Small intestine (tissue), 7 donors: ENCODE results near the gene SFXN2. TPM values are rescaled to one million over a fixed set of nuclear protein-coding genes. Genes with fewer than 3 reads are reported as not detected.
A peak's percentile ranks its signal among the peaks of the same experiment; 100 is the strongest.

ENCODE experiments used
- DNase-seq, 2 donors: peaks; one replicate each; pipeline versions ENCODE4 v3.0.0 to v3.0.0-alpha.2; 2013
- FAIRE-seq: peaks from 2 replicates; lab custom pipeline; 2012; peaks lifted over from hg19 to GRCh38; lab: Jason Lieb, UNC
- H3K27ac ChIP-seq, 3 donors: one replicate each; pipeline ENCODE4 v1.5.1; 2013; ENCODE audit warnings: low read length in 2 of 3, mild to moderate bottlenecking in 2 of 3, control low read depth in 1 of 3, inconsistent platforms in 1 of 3, low read depth in 1 of 3, moderate library complexity in 1 of 3
- H3K27me3 ChIP-seq, 3 donors: one replicate each; pipeline ENCODE4 v1.6.1; 2013; ENCODE audit warnings: low read length in 3 of 3, inconsistent platforms in 1 of 3; ENCODE audit not compliant: control insufficient read depth in 3 of 3, insufficient read depth in 3 of 3
- H3K36me3 ChIP-seq, 3 donors: one replicate each; pipeline ENCODE4 v1.6.1; 2013; ENCODE audit warnings: low read length in 3 of 3, inconsistent platforms in 1 of 3, low read depth in 1 of 3, mild to moderate bottlenecking in 1 of 3, moderate library complexity in 1 of 3; ENCODE audit not compliant: control insufficient read depth in 3 of 3, insufficient read depth in 2 of 3
- H3K4me1 ChIP-seq, 3 donors: one replicate each; pipeline ENCODE4 v1.6.1; 2013; ENCODE audit warnings: low read length in 2 of 3, inconsistent platforms in 1 of 3, low read depth in 1 of 3, mild to moderate bottlenecking in 1 of 3, moderate library complexity in 1 of 3; ENCODE audit not compliant: control insufficient read depth in 3 of 3, insufficient read depth in 2 of 3
- H3K4me3 ChIP-seq, 3 donors: one replicate each; pipeline ENCODE4 v1.5.1; 2013; ENCODE audit warnings: low read length in 3 of 3, control low read depth in 1 of 3, inconsistent platforms in 1 of 3, low read depth in 1 of 3, mild to moderate bottlenecking in 1 of 3, moderate library complexity in 1 of 3
- H3K9me3 ChIP-seq, 2 donors: one replicate each; pipeline ENCODE4 v1.6.1; 2013; ENCODE audit warnings: low read depth in 1 of 2, low read length in 1 of 2; ENCODE audit not compliant: control insufficient read depth in 2 of 2, insufficient read depth in 1 of 2
- WGBS, 3 donors: extraction: QIAGEN DNeasy Blood & Tissue Kit; methylation state at CpG; one replicate each; pipeline ENCODE4 v1.1.7; 2013; 5-methylcytosine and 5-hydroxymethylcytosine counted together
- polyA plus RNA-seq, 4 donors: library from polyadenylated mRNA; stranded (reverse) in 3 of 4; unstranded in 1 of 4; fragments of 200-250 nt in 3 of 4; fragments of 120-200 nt in 1 of 4; gene quantifications; one replicate each; pipeline versions ENCODE4 v1.2.1 to v1.2.3, GENCODE V29; 2013
- donor health status: healthy with polysubstance abuse.
- donor health status: control.
- donor health status: control.
- donor health status: Bipolar disorder and iron deficiency.
- donor health status: healthy.

Gene SFXN2
- polyA plus RNA-seq, 4 donors, result 2.0 to 31.2 (median 10.9) TPM

DNA sequence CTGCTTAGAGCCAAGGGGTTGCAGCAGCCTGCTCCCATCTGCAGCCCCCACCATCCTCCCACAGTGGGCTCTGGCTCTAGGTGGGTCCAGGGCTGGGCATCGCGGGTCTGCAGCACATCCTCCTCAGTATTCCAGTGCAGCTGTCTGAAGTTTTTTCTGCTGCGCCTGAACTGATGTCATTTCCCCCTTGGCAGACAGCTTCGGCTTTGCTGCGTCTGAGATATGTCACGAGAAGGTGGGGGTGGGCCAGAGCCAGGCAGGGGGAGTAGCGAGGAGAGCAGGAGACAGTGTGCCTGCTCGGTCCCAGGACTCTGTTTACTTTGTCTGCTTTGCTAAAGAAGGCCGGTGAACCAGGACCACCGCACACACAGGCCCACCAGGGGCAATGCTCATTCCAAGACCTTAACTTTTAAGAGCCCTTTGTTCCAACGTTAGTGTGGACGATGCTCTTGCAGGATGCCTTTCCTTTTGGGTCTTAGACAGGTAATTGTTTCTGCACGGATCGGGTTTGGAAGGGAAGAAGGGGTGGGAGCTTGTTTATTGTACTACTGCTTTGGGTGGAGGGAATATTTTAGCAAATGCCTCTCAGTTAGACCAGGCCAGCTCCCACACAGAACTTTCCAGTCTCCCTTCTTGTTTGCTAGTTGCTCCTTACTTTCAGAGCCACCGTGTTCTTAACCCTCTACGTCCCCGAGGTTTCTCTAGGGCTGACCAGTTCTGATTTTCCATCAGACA, 61.7 kb downstream of the SFXN2 start:
- no peak for FAIRE-seq

DNA sequence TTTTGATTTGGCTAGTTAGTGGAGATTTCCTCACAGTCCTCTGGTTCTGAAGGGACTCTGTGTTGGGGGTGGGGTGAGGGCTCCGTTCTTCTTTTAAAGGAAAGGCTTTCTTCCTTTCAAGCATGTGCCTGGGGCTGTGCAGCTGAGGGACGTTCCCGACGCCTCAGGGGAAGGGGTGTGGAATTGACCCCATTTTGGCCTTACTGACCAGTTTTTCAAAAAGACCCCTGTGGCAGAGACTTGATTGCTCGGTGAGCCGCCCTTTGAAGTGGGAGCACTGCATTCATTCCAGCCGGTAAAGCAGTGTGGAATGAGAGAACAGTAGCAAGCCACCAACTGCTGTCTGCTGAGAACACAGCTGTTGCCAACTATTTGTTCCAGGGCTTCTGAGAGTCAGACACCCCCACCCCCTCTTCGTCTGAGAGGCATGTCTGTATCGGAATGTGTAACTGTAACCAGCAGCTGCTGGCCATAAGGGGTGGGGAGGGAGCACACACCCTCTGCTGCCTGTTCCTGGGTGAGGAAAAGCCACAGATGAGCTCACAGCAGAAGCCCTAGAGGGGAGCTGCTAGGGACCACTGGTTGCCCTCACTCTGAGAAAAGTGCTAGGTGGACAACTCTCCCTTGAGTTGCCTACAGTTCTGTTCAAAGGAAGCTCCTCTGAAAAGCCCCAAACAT, 62.5 kb downstream of the SFXN2 start:
- 25 to 65% (median 56%) methylated on average over 9 of the region's 9 CpGs for whole genome bisulfite sequencing, 3 donors
- FAIRE-seq (no peak), DNase-seq (peak; percentile 32 to 74)
- Histone ChIP-seq H3K9me3 (no peaks in the 10 kb centered on the region), H3K36me3 (peaks cover 0 to 13% (median 0%) of the 10 kb centered on the region in 3 donors), H3K27ac (peak overlapping the region in 2 of 3 donors; percentile 73 to 90), H3K4me3 (peak overlapping the region in 1 of 3 donors; percentile 22), H3K4me1 (peaks cover 0 to 40% (median 12%) of the 10 kb centered on the region in 3 donors), H3K27me3 (no peaks in the 10 kb centered on the region)

More for the DNA sequence above, 61.7 kb downstream of the SFXN2 start:
- 37 to 80% (median 61%) methylated on average over 17 of the region's 17 CpGs for WGBS, 3 donors
- Histone ChIP-seq H3K4me3 (peak overlapping the region in 1 of 3 donors; percentile 22), H3K36me3 (peaks cover 0 to 10% (median 0%) of the 10 kb centered on the region in 3 donors), H3K27ac (peak overlapping the region in 2 of 3 donors; percentile 73 to 90), H3K27me3 (no peaks in the 10 kb centered on the region), H3K4me1 (peaks cover 0 to 34% (median 9%) of the 10 kb centered on the region in 3 donors), H3K9me3 (no peaks in the 10 kb centered on the region)
- peak in 1 of 2 donors; percentile 57 for DNase-seq

DNA sequence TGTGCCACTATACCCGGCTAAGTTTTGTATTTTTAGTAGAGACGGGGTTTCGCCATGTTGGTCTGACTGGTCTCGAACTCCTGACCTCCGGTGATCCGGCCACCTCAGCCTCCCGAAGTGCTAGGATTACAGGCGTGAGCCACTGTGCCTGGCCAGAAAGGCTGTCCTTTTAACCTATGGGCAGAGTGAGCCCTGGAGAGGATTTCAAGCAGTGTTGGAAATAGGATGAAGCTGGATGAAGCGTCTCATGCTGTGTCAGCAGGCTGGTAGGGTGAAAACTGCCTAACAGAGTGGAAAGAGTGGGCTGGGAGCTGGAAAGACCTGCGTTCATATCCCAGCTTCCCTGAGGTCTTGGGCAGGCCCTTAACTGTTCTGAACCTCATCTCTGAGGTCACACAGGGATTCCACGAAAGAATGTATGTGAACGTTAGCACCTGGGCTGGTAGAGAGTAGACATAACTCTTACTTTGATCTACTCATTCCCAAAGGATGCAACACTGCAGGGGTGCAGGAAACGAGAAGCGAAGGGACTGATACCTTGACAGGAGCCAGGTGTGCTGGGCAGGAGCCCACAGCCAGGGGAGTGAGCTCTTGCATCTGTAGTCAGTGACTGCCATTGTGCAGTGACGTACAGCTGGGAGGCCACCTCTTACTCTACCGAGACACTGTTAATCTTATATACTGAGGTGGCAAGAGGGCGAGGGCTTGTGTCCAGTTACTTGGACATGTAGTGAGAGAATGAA, 63.4 kb downstream of the SFXN2 start:
- Histone ChIP-seq H3K4me1 (peaks cover 0 to 46% (median 12%) of the 10 kb centered on the region in 3 donors), H3K4me3 (no peak overlapping the region), H3K36me3 (peaks cover 0 to 17% (median 0%) of the 10 kb centered on the region in 3 donors), H3K27me3 (no peaks in the 10 kb centered on the region), H3K27ac (peak overlapping the region in 1 of 3 donors; percentile 90), H3K9me3 (no peaks in the 10 kb centered on the region)
- no peak for DNase-seq
- WGBS, 3 donors, result 77 to 92% (median 84%) methylated on average over 17 of the region's 17 CpGs
- no peak for FAIRE-seq

DNA sequence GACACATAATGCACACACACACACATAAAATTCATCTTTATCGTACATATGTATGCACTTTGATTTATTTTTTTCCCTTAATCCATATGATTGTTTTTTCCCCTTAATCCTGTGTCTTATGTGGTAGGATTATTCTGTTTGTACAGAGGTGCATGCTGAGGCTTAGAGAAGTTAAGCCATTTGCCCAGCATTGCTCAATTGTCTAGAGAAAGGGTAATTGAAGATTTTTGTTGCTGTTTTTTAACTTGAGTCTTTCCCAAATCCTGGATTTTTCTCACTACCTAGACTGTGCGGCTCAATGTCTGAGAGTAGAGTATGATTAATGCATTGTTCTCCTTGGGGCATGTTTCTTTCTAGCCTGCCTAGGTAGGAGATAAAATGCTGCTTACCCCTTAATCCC, 64.3 kb downstream of the SFXN2 start:
- peaks cover 0 to 52% (median 14%) of the 10 kb centered on the region in 3 donors for H3K4me1 ChIP-seq
- WGBS, 3 donors, result 94 to 96% (median 95%) methylated on average over 2 of the region's 2 CpGs
- H3K4me3 ChIP-seq, result no peak overlapping the region
- DNase-seq (no peak), FAIRE-seq (no peak)
- H3K36me3 ChIP-seq, result peaks cover 0 to 22% (median 0%) of the 10 kb centered on the region in 3 donors
- peaks cover 0 to 5% of the 10 kb centered on the region in 2 donors for H3K9me3 ChIP-seq
- no peak overlapping the region for H3K27ac ChIP-seq
- no peaks in the 10 kb centered on the region for H3K27me3 ChIP-seq

DNA sequence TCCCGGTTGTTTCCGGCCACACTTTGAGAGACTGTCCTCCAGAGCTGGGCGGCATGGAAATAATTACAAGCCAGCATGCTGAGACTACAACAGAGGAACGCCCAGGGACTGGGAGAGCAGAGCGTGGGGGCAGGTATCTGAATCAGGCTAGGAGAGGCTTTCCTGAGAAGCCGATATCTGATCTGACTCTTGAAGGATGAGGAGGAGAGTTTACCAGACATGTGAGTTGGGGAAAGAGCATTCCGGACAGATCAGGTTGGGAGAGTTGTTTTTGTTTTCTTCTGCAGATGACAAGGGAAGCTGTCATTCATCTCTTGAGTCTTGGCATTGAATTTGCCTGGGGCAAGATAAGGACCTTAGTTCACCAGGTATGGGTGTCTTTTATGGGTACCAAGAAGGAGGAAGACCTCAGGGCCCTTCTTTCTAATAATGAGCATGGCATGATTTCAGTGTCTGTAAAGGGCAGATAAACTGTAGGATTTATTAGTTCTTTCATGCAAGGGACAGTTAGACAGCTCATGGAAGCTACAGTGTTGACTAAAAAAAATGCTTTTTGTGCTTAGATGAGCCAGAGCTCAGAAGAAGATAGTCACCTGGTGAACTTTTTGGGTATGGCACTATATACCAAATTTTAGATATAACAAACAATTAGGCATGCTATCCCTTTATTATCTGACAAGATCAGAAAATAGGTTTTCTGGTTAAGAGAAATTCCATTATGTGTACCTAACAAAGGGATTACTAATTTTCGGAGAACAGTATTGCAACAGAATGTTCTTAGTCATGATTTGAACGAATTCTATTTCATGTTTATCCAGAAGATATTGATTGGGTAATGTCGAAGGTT, 65.5 kb downstream of the SFXN2 start:
- Histone ChIP-seq H3K27ac (no peak overlapping the region), H3K27me3 (no peaks in the 10 kb centered on the region), H3K36me3 (peaks cover 0 to 22% (median 0%) of the 10 kb centered on the region in 3 donors), H3K9me3 (peaks cover 0 to 5% of the 10 kb centered on the region in 2 donors), H3K4me3 (no peak overlapping the region), H3K4me1 (peaks cover 0 to 52% (median 15%) of the 10 kb centered on the region in 3 donors)
- no peak for FAIRE-seq
- WGBS, 3 donors, result 83 to 92% (median 90%) methylated on average over 10 of the region's 10 CpGs
- DNase-seq, result no peak

DNA sequence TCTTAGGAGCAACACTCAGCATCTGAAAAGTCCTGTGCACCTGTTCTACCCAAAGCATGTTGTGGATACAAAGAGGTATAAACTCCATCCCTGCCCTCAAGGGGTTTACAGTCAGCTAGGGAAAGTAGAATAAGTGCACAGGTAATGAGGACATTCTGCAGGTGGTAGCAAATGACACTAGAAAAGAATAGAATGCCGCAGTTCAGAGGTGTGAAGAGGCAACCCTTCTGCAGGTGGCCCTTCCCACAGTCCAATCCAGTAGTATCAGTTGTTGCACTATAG, 66.0 kb downstream of the SFXN2 start:
- peaks cover 0 to 47% (median 17%) of the 10 kb centered on the region in 3 donors for H3K4me1 ChIP-seq
- DNase-seq (no peak), FAIRE-seq (no peak)
- peak overlapping the region in 1 of 3 donors; percentile 90 for H3K27ac ChIP-seq
- no peaks in the 10 kb centered on the region for H3K27me3 ChIP-seq
- H3K9me3 ChIP-seq, result peaks cover 0 to 5% of the 10 kb centered on the region in 2 donors
- WGBS, 3 donors, result 94 to 100% (median 96%) methylated on average over 1 of the region's 1 CpG
- peaks cover 0 to 22% (median 0%) of the 10 kb centered on the region in 3 donors for H3K36me3 ChIP-seq
- no peak overlapping the region for H3K4me3 ChIP-seq

DNA sequence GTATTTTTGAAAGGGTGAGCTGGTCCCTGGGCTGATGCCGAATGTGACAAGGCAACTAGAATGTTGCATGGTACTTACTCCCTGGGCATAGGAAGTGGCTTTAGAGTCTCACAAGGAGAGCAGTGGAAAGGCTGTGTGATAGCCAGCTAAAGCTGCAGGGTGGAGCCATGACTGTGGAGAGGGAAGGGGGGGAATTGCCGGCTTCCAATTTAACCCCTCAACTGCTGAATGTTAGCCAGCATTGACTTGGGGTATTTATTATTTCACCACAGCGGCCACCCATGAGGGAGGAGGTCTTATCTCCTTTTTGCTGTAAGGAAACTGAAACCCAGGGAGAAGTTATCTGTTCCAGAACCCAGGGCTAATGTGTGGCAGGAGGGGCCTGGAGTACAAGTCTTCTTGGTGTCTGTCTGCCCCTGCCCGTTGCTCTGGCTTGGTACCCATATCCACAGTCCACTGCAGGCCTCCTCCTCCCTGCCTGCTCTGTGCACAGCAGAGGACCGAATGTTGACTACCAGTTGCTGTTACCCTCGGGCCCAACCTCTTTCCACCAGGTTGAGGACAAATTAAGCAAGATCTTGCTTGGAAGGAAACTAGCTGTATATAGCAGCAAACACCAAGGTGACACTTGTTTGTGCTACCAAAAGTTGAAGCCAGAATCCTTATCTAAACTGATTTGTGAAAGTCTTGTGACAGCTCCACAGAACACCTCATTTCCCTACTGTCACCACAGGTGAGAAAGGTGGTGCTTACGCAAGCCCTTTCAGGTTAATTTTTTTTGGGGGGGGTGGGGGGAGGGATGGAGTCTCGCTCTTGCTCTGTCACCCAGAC, 66.9 kb downstream of the SFXN2 start:
- DNase-seq (no peak), FAIRE-seq (no peak)
- no peaks in the 10 kb centered on the region for H3K27me3 ChIP-seq
- peaks cover 0 to 5% of the 10 kb centered on the region in 2 donors for H3K9me3 ChIP-seq
- 54 to 74% (median 61%) methylated on average over 8 of the region's 8 CpGs for WGBS, 3 donors
- H3K4me3 ChIP-seq, result no peak overlapping the region
- peak overlapping the region in 1 of 3 donors; percentile 90 for H3K27ac ChIP-seq
- peaks cover 0 to 39% (median 19%) of the 10 kb centered on the region in 3 donors for H3K4me1 ChIP-seq
- peaks cover 0 to 22% (median 0%) of the 10 kb centered on the region in 3 donors for H3K36me3 ChIP-seq
